ENCODE results near the gene ACKR1.

Gene ACKR1

GRCh38 chr1:159204161-159205141, at the start of gene ACKR1:
Gene ACKR1 (plus strand): TSS chr1:159204875. CDS start chr1:159204960, 85 bp downstream.
- DNase-seq = no peak

- DNase-seq = peak; percentile 33
Measured at GRCh38 chr1:159161001-159161718, 43.5 kb upstream of the ACKR1 start.

GRCh38 chr1:159161719-159162026, 43.0 kb upstream of the ACKR1 start:
- no peak for DNase-seq

GRCh38 chr1:159162516-159163265, 42.0 kb upstream of the ACKR1 start:
- no peak for DNase-seq

GRCh38 chr1:159163614-159164228, 41.0 kb upstream of the ACKR1 start:
- DNase-seq = no peak

- no peak for DNase-seq
Measured at GRCh38 chr1:159168043-159168442, 36.6 kb upstream of the ACKR1 start.

- DNase-seq = no peak
Measured at GRCh38 chr1:159170639-159171038, 34.0 kb upstream of the ACKR1 start.

GRCh38 chr1:159171254-159171687, 33.4 kb upstream of the ACKR1 start, which contains the start of gene CADM3:
Gene CADM3 (plus strand): TSS chr1:159171615. CDS start chr1:159171766, 151 bp downstream.
- no peak for DNase-seq

- DNase-seq = no peak
Measured at GRCh38 chr1:159171688-159172501, 32.8 kb upstream of the ACKR1 start.

- no peak for DNase-seq
Measured at GRCh38 chr1:159172614-159173291, 31.9 kb upstream of the ACKR1 start.

GRCh38 chr1:159173320-159173719, 31.4 kb upstream of the ACKR1 start:
- DNase-seq = no peak

- no peak for DNase-seq
Measured at GRCh38 chr1:159175571-159175970, 29.1 kb upstream of the ACKR1 start.

- no peak for DNase-seq
Measured at GRCh38 chr1:159177272-159177907, 27.3 kb upstream of the ACKR1 start.

- no peak for DNase-seq
Measured at GRCh38 chr1:159179906-159180305, 24.8 kb upstream of the ACKR1 start.

GRCh38 chr1:159180516-159180915, 24.2 kb upstream of the ACKR1 start:
- DNase-seq = no peak

- no peak for DNase-seq
Measured at GRCh38 chr1:159181328-159182024, 23.2 kb upstream of the ACKR1 start.

- no peak for DNase-seq
Measured at GRCh38 chr1:159184201-159184600, 20.5 kb upstream of the ACKR1 start.

GRCh38 chr1:159185121-159185520, 19.6 kb upstream of the ACKR1 start:
- DNase-seq = no peak

GRCh38 chr1:159187033-159187432, 17.6 kb upstream of the ACKR1 start:
- DNase-seq = no peak

Measured in NCI-H2029 (cell line).